NCI-H1105 treated with DMSO at 0.1 percent for 48 hours (cell line): ENCODE data around the gene DESI1.
"Not testable (repeated sequence)": the region's sequence is repeated elsewhere in the genome, so short reads cannot be mapped to it uniquely, and the experiment has no call there.

Source experiments
- DNase-seq: peaks from one replicate; lab custom pipeline; 2025; lab: John Stamatoyannopoulos, UW

Gene DESI1

DNA sequence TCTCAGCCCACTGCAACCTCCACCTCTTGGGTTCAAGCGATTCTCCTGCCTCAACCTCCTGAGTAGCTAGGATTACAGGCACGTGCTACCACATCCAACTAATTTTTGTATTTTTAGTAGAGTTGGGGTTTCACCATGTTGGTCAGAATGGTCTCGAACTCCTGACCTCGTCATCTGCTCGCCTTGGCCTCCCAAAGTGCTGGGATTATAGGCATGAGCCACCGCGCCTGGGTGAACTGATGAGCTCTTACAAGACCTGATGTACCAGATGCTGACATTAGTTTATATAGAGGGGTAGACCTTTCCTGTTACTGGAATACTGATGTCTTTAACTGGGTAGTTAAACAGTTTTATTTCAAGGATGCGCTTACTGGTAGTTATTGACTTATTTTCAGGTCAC is 13.8 kb upstream of the DESI1 start:
- not testable (repeated sequence) for DNase-seq

DNA sequence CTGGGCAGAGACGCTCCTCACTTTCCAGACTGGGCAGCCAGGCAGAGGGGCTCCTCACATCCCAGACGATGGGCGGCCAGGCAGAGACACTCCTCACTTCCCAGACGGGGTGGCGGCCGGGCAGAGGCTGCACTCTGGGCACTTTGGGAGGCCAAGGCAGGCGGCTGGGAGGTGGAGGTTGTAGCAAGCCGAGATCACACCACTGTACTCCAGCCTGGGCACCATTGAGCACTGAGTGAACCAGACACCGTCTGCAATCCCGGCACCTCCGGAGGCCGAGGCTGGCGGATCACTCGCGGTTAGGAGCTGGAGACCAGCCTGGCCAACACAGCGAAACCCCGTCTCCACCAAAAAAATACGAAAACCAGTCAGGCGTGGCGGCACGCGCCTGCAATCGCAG is 10.8 kb upstream of the DESI1 start:
- not testable (repeated sequence) for DNase-seq

DNA sequence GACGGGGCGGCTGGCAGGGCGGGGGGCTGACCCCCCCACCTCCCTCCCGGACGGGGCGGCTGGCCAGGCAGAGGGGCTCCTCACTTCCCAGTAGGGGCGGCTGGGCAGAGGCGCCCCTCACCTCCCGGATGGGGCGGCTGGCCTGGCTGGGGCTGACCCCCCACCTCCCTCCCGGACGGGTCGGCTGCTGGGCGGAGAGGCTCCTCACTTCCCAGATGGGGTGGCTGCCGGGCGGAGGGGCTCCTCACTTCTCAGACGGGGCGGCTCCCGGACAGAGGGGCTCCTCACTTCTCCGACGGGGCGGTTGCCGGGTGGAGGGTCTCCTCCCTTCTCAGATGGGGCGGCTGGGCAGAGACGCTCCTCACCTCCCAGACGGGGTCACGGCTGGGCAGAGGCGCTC is 10.3 kb upstream of the DESI1 start:
- DNase-seq: not testable (repeated sequence)

DNA sequence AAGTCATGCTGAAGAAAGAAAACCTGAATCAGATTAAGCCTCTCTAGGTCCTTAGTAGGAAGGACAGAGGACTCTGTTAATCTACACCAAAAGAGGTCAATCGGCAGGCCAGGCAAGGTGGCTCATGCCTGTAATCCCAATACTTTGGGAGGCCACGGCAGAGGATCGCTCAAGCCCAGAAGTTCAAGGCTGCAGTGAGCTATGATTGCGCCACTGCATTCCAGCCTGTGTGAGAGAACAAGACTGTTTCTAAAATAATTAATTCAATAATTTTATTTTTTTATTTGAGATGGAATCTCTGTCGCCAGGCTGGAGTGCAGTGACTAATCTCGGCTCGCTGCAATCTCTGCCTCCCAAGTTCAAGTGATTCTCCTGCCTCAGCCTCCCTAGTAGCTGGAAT is 4.7 kb upstream of the DESI1 start:
- DNase-seq: no peak

DNA sequence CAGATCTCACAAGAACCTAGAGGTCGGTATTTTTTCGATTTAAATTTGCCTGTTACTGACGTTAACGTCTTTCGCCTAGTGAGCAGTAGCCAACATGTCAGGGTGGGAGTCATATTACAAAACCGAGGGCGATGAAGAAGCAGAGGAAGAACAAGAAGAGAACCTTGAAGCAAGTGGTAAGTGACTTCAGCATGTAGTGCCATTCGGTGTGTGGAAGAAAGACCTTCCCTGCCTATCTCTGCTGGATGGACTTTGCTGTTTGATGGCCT is 1.0 kb upstream of the DESI1 start:
- DNase-seq: no peak

DNA sequence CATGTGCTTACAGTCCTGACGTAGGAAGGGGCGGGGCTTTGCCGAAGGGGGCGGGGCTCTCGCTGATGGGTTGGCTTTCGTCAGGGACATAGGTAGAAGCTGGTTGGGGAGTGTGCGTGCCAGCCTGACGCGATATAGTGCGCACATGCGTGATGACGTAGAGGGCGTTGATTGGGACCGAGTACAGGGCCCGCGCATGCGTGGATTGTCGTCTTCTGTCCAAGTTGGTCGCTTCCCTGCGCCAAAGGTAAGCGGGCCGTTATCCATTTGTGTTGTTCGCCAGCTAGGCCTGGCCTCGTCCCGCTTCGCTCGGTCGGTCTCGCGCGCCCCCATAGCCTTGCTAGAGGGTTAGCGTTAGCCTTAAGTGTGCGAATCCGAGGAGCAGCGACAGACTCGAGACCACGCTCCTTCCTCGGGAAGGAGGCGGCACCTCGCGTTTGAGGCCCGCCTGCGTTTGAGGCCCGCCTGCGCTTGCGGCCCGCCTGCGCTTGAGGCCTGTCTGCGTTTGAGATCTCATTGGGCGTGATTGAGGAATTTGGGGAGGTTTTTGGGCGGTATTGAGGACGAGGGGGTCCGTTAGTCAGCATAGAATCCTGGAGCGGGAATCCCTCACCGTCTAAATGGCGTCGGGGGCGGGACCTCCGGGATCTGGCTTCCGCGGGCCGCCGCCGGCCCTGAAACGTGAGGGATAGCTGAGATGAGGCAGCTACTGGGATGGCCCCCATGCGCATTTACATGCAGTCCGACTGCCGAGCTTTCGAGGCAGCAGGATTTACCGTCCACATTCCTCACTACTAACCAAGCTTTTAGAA is 462 bp upstream of the DESI1 start, which contains the start of gene XRCC6:
TSS of gene XRCC6 (plus strand) at position 197 of the 812 bp plus-strand sequence. CDS start 710 bp downstream, outside the sequence.
- peak; percentile 100 for DNase-seq

DNA sequence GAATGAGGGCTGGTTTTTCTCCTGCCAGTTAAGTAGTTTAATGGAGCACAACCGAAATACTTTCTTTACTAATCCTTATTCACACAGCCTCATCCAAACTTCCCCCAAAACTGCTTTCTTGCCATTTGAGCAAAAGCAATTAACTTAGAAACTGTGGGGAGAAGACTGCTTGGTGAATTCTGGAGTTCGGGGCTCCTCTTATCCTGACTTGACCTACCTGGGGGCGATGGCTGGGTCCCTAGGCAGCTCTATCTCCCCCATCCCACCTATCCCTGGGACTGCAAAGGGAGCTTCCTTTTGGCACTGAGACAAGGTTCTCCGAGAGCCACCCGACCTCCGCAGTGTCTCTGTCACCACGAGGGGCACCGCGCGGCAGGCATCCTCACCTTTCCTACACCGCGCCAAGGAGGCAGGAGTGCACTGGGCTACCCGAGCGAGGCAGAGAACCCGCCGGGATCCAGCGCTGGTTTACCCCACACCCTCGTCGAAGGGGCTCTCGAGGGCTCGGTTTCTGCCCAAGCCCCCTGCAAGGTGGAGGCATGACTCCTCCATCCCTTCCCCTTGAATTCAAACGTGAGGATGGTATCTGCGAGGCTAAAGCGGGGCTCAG is 759 bp downstream of the DESI1 start:
- DNase-seq: peak; percentile 49

DNA sequence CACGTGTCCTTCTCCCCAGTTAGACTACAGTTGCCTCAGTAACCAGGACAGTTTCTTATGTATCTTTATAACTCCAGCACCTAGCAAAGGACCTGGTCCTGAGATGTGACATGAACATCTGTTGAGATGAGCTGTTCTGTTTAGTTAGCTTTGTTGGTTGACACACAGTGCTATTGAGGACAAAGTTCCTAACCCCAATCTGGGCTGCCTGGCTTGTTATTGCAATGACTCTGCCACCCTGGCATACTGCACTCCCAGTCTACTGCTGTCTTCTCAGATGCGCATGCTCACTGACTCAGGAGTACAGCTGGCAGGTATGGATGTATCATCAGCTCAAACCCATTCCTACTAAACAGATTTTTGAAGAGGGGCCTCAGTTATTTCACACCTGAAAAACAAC is 7.4 kb downstream of the DESI1 start:
- no peak for DNase-seq

DNA sequence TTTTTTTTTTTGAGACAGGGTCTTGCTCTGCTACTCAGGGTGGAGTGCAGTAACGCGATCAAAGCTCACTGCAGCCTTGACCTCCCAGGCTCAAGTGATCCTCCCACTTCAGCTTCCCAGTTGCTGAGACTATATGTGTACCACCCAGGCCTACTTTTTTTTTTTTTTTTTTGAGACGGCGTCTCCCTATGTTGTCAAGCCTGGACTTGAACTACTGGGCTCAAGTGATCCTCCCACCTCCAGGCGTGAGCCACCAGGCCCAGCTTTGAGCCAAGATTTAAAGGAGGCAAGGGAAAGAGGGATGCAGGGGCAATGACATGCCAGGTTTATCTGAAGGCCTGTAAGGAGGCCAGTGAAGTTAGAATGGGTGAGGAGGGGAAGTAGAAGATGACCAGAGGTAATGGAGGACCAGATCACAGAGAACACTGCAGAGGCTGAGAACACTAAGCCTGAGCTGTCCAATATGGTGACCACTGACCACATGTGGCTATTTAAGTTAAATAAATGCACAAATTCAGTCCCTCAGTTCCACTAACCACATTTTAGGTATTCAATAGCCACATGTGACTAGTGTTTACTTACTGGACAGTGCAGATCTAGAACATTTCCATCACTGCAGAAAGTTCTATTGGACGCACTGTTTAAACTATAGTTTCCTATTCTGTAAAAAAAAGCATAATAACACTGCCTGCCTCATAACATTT is 8.1 kb downstream of the DESI1 start:
- DNase-seq: no peak

DNA sequence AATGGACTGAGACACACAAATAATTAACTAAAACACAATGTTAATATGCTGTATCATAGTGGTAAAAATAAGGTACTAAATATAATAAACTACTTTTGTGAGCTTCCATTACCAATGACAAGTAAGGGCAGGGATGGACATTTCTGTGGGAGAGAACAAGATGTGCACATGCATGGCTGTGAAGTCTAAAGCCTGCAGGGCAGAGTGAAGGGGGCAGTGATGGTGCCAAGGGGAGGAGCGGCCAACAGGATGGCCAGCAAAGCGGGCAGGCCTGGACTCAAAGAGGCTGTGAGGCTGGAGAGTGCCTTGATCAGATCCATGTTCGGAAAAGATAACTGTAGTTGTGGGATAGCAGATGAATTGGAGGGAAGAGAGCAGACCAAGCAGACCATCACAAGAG is 12.5 kb downstream of the DESI1 start:
- DNase-seq: no peak

DNA sequence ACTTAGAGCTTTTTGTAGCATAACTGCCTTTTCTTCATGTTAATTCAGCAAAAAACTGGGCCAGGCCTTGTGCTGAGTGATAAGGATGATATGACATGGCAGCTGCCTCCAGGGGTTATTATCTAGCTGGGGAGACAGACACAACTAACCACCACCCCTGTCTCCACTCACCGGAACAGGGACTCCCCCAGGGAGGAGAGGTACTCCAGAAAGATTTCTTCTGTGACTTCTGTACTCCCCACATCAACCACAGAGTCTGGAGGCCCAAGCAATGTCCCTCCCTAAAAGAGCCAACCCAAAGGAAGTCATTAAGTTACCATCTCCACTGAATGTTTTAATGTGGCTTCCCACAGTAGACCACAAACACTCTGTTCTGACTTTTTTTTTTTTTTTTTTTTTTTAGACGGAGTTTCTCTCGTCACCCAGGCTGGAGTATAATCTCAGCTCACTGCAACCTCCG is 16.9 kb downstream of the DESI1 start:
- DNase-seq: no peak

DNA sequence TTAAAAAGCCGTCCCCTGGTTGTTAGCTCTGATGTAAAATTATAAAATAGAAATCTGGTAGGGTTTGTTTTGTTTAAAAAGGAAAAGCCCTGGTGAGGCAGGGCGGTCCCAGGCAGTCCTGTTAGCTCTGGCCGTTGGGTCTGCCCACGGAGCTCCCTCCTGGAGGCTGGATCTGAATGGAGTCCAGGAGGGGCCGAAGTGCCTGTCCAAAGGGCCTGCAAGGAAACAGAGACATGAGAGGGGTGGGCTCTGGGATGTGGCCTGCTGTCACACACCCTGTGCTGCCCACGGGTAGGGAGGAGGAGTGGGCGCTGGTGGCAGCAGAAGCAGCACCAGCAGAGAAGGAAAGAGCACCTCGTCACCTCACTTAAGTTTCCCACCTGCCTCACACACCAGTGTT is 19.9 kb downstream of the DESI1 start:
- no peak for DNase-seq

DNA sequence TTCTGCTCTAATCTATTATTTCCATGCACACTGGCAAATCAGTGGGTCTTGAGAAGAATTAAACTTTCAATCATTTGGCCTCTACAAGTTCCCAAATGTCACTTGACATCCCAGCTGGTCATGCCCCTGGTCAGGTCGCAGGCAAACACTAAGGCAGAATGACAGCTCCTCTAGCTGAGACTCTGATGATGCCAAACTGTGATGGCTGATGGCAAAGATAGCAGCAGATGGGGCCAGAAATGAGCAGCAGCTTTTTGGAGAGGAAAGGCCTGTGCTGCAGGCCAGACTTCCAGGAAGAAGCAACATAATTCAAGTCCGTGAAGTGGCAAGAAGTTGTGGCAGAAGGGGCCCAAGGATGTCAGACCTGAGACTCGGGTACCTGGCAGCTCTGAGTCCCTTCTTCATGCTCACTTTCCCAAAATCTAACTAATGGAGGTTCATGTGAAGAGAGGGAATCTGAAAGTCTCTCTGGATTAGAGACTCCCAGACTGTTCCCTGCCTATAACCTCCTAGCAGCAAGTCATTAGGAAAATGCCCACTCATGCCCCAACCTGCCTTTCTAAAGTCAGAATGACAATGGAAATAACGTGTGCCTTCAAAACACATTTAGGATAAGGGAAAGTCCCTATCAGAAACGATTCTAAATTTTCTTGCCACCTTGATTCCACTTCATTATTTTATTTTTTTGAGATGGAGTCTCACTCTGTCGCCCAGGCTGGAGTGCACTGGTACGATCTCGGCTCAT is 21.8 kb downstream of the DESI1 start:
- no peak for DNase-seq

DNA sequence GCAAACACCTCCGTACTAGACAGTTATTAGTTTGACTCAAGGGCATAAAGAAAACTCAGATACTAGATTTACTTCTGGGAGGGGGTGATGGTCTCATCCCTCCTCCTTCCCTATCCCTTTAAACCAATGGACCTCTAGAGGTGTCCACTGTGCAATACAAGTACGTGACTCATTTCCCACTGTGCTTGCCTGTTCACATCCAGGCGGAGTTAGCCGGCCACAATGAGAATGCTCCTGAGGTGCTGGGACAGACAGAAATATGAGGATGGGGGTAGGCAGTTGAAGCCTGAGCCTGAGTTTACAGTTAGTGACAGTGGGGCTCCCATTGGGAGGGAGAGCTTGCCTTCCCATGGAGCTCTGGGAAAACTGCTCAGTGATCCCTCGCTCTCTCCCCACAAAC is 22.8 kb downstream of the DESI1 start:
- no peak for DNase-seq

DNA sequence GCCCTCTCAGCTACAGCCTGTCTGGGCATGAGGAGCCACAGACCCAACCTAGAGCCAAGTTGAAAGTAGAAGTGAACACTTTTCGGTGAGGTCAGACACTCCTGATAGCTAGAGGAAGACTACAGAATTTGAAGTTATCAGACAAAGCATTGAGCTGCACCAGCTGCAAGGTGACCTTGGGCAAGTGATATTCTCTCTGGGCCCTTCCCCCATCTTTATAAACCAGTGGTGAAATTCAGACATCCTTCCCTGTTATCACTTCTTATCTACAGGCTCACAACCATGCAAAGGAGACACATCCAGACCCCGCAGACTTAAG is 23.2 kb downstream of the DESI1 start:
- DNase-seq: no peak

DNA sequence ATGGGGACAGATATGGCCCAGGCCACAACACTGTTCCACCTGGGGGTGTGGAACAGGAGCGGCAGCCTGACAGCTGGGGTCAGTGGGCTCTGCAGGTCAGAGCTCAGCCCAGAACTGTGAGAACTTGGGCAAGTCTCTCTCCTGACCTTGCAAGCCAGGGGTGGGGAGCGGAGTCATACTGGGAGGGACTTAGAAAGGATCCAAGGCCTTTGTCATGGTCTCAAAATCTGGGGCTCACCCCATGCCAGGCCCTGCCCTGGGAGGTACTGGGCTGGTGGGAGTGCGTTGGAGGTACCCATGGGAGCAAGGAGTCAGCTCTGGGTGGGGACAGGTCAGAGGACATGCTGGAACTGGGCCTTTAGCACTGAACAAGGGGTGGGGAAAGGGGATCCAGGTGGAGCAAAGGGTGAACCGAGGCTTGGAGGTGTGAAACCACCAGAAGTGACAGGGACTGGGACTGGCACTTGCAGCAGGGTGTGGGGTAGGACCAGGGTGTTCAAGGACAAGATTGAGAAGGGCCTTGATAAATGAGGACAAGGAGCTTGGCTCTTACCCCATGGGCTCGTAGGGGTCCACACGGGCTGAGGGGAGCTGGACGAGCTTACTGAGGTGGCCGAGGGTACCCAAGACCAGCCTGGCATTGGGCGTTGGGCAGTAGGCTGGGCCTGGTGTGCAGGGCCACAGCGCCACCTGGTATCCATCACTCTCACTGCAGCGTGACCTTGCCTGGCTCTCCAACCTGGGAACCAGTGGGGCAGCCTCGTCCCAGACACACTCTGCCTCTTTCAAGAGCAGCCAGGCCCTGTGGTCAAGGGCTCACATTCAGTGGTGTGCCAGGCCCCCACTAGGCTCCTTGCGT is 23.8 kb downstream of the DESI1 start:
- DNase-seq: peak; percentile 66

DNA sequence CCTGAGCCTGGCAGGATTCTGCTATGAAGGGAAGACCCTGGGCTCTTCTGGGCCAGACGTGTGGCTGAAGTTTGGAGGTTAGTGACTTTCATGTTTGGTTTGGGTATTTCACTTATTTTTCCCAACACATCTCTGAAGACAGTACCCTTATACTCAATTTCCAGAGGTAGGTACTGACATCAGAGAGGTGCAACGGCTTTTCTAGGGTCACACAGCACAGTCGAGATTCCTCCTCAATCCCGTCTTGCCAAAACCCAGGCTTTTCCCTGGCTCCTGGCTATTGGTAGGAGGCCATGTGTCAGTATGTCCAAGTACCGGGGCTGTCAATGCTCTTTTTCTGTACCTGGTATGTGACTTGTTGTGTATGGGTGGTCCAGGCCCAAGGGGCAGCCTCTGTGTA is 25.1 kb downstream of the DESI1 start:
- no peak for DNase-seq

DNA sequence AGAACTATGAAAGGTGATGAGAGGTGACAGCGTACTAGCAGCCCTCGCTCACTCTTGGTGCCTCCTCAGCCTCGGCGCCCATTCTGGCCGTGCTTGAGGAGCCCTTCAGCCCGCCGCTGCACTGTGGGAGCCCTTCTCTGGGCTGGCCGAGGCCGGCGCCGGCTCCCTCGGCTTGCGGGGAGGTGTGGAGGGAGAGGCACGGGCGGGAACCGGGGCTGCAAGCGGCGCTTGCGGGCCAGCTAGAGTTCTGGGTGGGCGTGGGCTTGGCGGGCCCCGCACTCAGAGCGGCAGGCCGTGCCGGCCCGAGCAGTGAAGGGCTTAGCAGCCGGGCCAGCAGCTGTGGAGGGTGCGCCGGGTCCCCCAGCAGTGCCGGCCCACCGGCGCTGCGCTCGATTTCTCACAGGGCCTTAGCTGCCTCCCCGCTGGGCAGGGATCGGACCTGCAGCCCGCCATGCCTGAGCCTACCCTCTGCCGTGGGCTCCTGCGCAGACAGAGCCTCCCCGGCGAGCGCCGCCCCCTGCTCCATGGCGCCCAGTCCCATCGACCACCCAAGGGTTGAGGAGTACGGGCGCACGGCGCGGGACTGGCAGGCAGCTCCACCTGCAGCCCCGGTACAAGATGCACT is 27.4 kb downstream of the DESI1 start:
- DNase-seq: not testable (repeated sequence)

DNA sequence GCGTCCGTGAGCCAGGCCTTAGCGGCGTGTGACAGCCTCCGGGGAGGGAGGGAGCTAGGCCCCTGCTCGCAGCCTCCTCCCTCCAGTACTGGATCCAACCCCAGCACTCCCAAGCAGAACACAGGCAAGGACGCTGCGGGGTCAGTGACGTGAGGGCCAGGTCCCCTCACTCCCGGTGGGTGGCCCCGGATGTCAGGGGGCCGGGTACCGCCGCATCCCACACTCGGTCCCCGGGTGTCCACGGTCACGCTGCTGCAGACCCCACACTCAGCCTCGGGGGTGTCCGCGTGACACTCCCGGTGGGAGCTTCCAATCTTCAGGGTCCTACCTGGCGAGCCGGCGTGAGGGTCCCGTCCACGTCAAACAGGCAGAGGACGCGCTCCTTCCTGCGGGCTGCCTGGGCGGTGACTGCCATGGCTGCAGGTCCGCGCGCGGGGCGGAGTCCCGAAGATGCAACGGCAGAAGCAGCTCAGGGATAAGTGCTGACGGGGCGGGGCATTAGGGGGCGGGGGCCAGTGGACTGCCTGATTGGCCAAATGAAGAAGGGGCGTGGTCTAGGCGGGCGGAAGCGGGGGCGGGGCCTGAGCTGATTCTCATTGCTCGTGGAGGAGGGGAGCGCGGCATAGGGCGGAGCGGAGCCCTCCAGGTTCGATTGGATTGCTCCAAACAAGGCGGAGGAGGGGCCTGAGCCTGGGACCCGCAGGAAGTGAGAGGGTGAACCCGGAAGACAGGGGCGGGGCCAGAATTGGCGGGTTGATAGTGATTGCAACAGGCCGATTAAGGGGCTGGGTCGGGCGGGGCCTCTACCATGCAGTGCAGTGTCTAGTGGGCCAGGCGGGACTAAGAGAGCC is 31.2 kb downstream of the DESI1 start, which contains the start of gene PMM1:
TSS of gene PMM1 (minus strand) at position 450 of the 851 bp plus-strand sequence. CDS start at position 415, 35 bp downstream.
- peak; percentile 100 for DNase-seq

DNA sequence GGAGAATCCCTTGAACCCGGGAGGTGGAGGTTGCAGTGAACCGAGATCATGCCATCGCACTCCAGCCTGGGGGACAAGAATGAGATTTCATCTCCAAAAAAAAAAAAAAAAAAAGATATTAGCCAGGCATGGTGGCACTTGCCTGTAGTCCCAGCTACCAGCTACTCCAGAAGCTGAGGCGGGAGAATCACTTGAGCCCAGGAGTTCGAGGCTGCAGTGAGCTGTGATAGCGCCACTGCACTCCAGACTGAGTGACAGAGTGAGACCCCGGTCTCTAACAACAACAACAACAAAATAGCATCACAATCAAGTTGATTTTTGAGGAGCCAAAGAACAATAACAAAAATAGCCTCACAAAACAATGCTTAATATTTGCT is 33.5 kb downstream of the DESI1 start:
- no peak for DNase-seq
